Measurements from ENCODE around the gene MDM2. TPM values are rescaled to one million over a fixed set of nuclear protein-coding genes. Genes with fewer than 3 reads are reported as not detected.
"Not testable (repeated sequence)": the region's sequence is repeated elsewhere in the genome, so short reads cannot be mapped to it uniquely, and the experiment has no call there.

The MDM2 gene
- total RNA-seq, 2 donors from 2014 or later = 102 to 137 TPM

- 72 to 80% methylated on average over 10 to 11 of the region's 12 CpGs for WGBS, 2 experiments (ENCODE audit: insufficient coverage in 1 of 2, insufficient read length in 1 of 2)
- DNase-seq = no peak
- Histone ChIP-seq H3K9ac (ENCODE audit: extremely low read depth, low read length, poor library complexity, severe bottlenecking) (peak overlapping the region; percentile 97), H3K36me3 (ENCODE audit: control insufficient read depth, insufficient read depth, low read length) (peaks cover 42% of the 10 kb centered on the region), H3K27me3 (ENCODE audit: control insufficient read depth, insufficient read depth, low read length, poor library complexity, severe bottlenecking) (no peaks in the 10 kb centered on the region), H3K27ac (ENCODE audit: low read depth, low read length) (peak overlapping the region; percentile 98), H3K4me1 (ENCODE audit: control insufficient read depth, insufficient read depth, low read length) (peaks cover 3% of the 10 kb centered on the region), H3K9me3 (ENCODE audit: control insufficient read depth, low read length) (no peaks in the 10 kb centered on the region), H3K4me3 (ENCODE audit: low read length) (peak overlapping the region; percentile 97)
- peaks cover 27% of the 10 kb centered on the region for H3K4me1 Mint-ChIP-seq
- no peak for TF ChIP-seq CTCF (conservative IDR thresholded peaks at IDR 0.05)
- H3K36me3 Mint-ChIP-seq (ENCODE audit: low read depth) = peaks cover 39% of the 10 kb centered on the region
- H3K27me3 Mint-ChIP-seq (ENCODE audit: insufficient read depth) = no peaks in the 10 kb centered on the region
- H3K9me3 Mint-ChIP-seq = no peaks in the 10 kb centered on the region
- peak overlapping the region; percentile 99 for H3K27ac Mint-ChIP-seq
- peak overlapping the region; percentile 95 for H3K4me3 Mint-ChIP-seq
These were observed 1.4 kb downstream of the MDM2 start for GRCh38 chr12:68809190-68810026.

GRCh38 chr12:68810027-68810389 lies 2.0 kb downstream of the MDM2 start:
- not testable (repeated sequence) for H3K9me3 ChIP-seq (ENCODE audit: control insufficient read depth, low read length); H3K27me3 ChIP-seq (ENCODE audit: control insufficient read depth, insufficient read depth, low read length, poor library complexity, severe bottlenecking); DNase-seq; H3K27ac ChIP-seq (ENCODE audit: low read depth, low read length); H3K27me3 Mint-ChIP-seq (ENCODE audit: insufficient read depth); H3K27ac Mint-ChIP-seq; H3K9me3 Mint-ChIP-seq; H3K4me1 ChIP-seq (ENCODE audit: control insufficient read depth, insufficient read depth, low read length)
- Histone ChIP-seq H3K9ac (ENCODE audit: extremely low read depth, low read length, poor library complexity, severe bottlenecking) (peak overlapping the region; percentile 97), H3K4me3 (ENCODE audit: low read length) (peak overlapping the region; percentile 97), H3K36me3 (ENCODE audit: control insufficient read depth, insufficient read depth, low read length) (peaks cover 48% of the 10 kb centered on the region)
- Mint-ChIP-seq H3K4me1 (peaks cover 22% of the 10 kb centered on the region), H3K36me3 (ENCODE audit: low read depth) (peaks cover 43% of the 10 kb centered on the region), H3K4me3 (peak overlapping the region; percentile 95)
- WGBS, 2 experiments (ENCODE audit: insufficient coverage in 1 of 2, insufficient read length in 1 of 2) = 96 to 97% methylated on average over 9 to 13 of the region's 13 CpGs

GRCh38 chr12:68811573-68811972 lies 3.6 kb downstream of the MDM2 start:
- WGBS, 2 experiments (ENCODE audit: insufficient coverage in 1 of 2, insufficient read length in 1 of 2) = 94 to 96% methylated on average over 5 to 6 of the region's 6 CpGs
- not testable (repeated sequence) for H3K27me3 Mint-ChIP-seq (ENCODE audit: insufficient read depth); H3K9ac ChIP-seq (ENCODE audit: extremely low read depth, low read length, poor library complexity, severe bottlenecking); H3K4me1 ChIP-seq (ENCODE audit: control insufficient read depth, insufficient read depth, low read length); H3K27ac Mint-ChIP-seq; H3K9me3 ChIP-seq (ENCODE audit: control insufficient read depth, low read length); H3K4me3 Mint-ChIP-seq; H3K27me3 ChIP-seq (ENCODE audit: control insufficient read depth, insufficient read depth, low read length, poor library complexity, severe bottlenecking); H3K9me3 Mint-ChIP-seq; H3K4me1 Mint-ChIP-seq; H3K27ac ChIP-seq (ENCODE audit: low read depth, low read length); DNase-seq
- peaks cover 52% of the 10 kb centered on the region for H3K36me3 Mint-ChIP-seq (ENCODE audit: low read depth)
- H3K4me3 ChIP-seq (ENCODE audit: low read length) = peak overlapping the region; percentile 66
- H3K36me3 ChIP-seq (ENCODE audit: control insufficient read depth, insufficient read depth, low read length) = peaks cover 64% of the 10 kb centered on the region

- Mint-ChIP-seq H3K36me3 (ENCODE audit: low read depth) (peaks cover 60% of the 10 kb centered on the region), H3K4me3 (no peak overlapping the region)
These were observed 4.7 kb downstream of the MDM2 start for GRCh38 chr12:68812553-68813241.

More at GRCh38 chr12:68812553-68813241, 4.7 kb downstream of the MDM2 start:
- DNase-seq = no peak
- Histone ChIP-seq H3K9me3 (ENCODE audit: control insufficient read depth, low read length) (no peaks in the 10 kb centered on the region), H3K36me3 (ENCODE audit: control insufficient read depth, insufficient read depth, low read length) (peaks cover 72% of the 10 kb centered on the region), H3K4me3 (ENCODE audit: low read length) (peak overlapping the region; percentile 34), H3K4me1 (ENCODE audit: control insufficient read depth, insufficient read depth, low read length) (no peaks in the 10 kb centered on the region), H3K9ac (ENCODE audit: extremely low read depth, low read length, poor library complexity, severe bottlenecking) (no peak overlapping the region), H3K27me3 (ENCODE audit: control insufficient read depth, insufficient read depth, low read length, poor library complexity, severe bottlenecking) (no peaks in the 10 kb centered on the region), H3K27ac (ENCODE audit: low read depth, low read length) (no peak overlapping the region)
- TF ChIP-seq CTCF (conservative IDR thresholded peaks at IDR 0.05) = no peak
- Mint-ChIP-seq H3K27me3 (ENCODE audit: insufficient read depth) (no peaks in the 10 kb centered on the region), H3K9me3 (no peaks in the 10 kb centered on the region), H3K4me1 (peaks cover 9% of the 10 kb centered on the region), H3K27ac (peak overlapping the region; percentile 59)
- 95 to 100% methylated on average over 1 of the region's 1 CpG for WGBS, 2 experiments (ENCODE audit: insufficient coverage in 1 of 2, insufficient read length in 1 of 2)

Data from endodermal cell (in vitro differentiated cells).